ENCODE results near the gene USP21. TPM values are rescaled to one million over a fixed set of nuclear protein-coding genes. Genes with fewer than 3 reads are reported as not detected.

The USP21 gene
- total RNA-seq: 5.8 and 7.3 TPM in 2 replicates

GRCh38 chr1:161159087-161159912 lies at the start of gene USP21:
USP21 (plus strand) TSS chr1:161159500; CDS start chr1:161160641, 1,141 bp downstream.

GRCh38 chr1:161117759-161118581 lies 41.3 kb upstream of the USP21 start, which contains the start of the genes NIT1 and PFDN2:
NIT1 (plus strand) TSS chr1:161118105; CDS start chr1:161118177, 72 bp downstream.
PFDN2 (minus strand) TSS chr1:161118037; CDS start chr1:161118026, 11 bp downstream.

GRCh38 chr1:161132410-161133219 lies 26.7 kb upstream of the USP21 start, which contains the start of gene DEDD:
DEDD (minus strand) TSS chr1:161132667; CDS start chr1:161124462, 8,205 bp downstream.

GRCh38 chr1:161153682-161154337 lies 5.5 kb upstream of the USP21 start, which contains the start of gene UFC1:
UFC1 (plus strand) TSS chr1:161153978; CDS start chr1:161153998, 20 bp downstream.

GRCh38 chr1:161165742-161166668 lies 6.7 kb downstream of the USP21 start, which contains the start of gene PPOX:
PPOX (plus strand) TSS chr1:161166426; CDS start chr1:161166848, 422 bp downstream.

GRCh38 chr1:161177112-161177935 lies 18.0 kb downstream of the USP21 start, which contains the start of gene B4GALT3:
B4GALT3 (minus strand) TSS chr1:161177507; CDS start chr1:161176060, 1,447 bp downstream.

GRCh38 chr1:161198897-161199431 lies 39.7 kb downstream of the USP21 start, which contains the start of gene ADAMTS4:
ADAMTS4 (minus strand) TSS chr1:161199054; CDS start chr1:161198627, 427 bp downstream.

GRCh38 chr1:161201836-161202712 lies 42.8 kb downstream of the USP21 start, which contains the start of gene NDUFS2:
NDUFS2 (plus strand) TSS chr1:161202367; CDS start chr1:161202386, 19 bp downstream.

GRCh38 chr1:161215076-161215475 lies 55.8 kb downstream of the USP21 start, which contains the start of gene FCER1G:
FCER1G (plus strand) TSS chr1:161215295; CDS start chr1:161215322, 27 bp downstream.

Other genes starting within 250 kb of the USP21 start
- 1.4 TPM in 1 of 2 replicates, not detected in the other for gene ITLN2, start 204.7 kb upstream of the USP21 start, total RNA-seq
- gene F11R, start 138.3 kb upstream of the USP21 start, total RNA-seq: 24.7 and 44.3 TPM in 2 replicates
- 19.6 and 41.4 TPM in 2 replicates for gene TSTD1, start 120.5 kb upstream of the USP21 start, total RNA-seq
- 72.7 and 94.5 TPM in 2 replicates for gene USF1, start 113.5 kb upstream of the USP21 start, total RNA-seq
- not detected in 2 replicates for gene ARHGAP30, start 89.6 kb upstream of the USP21 start, total RNA-seq
- gene NECTIN4, start 69.9 kb upstream of the USP21 start, total RNA-seq: 0.19 and 0.56 TPM in 2 replicates
- 0.28 and 0.38 TPM in 2 replicates for gene KLHDC9, start 61.1 kb upstream of the USP21 start, total RNA-seq
- gene PFDN2, start 41.5 kb upstream of the USP21 start, total RNA-seq: 28.8 and 112 TPM in 2 replicates
- gene NIT1, start 41.4 kb upstream of the USP21 start, total RNA-seq: 21.4 and 22.0 TPM in 2 replicates
- 19.2 and 28.8 TPM in 2 replicates for gene DEDD, start 26.8 kb upstream of the USP21 start, total RNA-seq
- 109 and 118 TPM in 2 replicates for gene UFC1, start 5.5 kb upstream of the USP21 start, total RNA-seq
- gene PPOX, start 6.9 kb downstream of the USP21 start, total RNA-seq: 9.3 and 10.0 TPM in 2 replicates
- 20.9 and 27.9 TPM in 2 replicates for gene B4GALT3, start 18.0 kb downstream of the USP21 start, total RNA-seq
- 22.2 and 110 TPM in 2 replicates for gene ADAMTS4, start 39.6 kb downstream of the USP21 start, total RNA-seq
- gene NDUFS2, start 42.9 kb downstream of the USP21 start, total RNA-seq: 147 and 216 TPM in 2 replicates
- gene FCER1G, start 55.8 kb downstream of the USP21 start, total RNA-seq: 0.38 TPM in 1 of 2 replicates, not detected in the other
- gene APOA2, start 64.1 kb downstream of the USP21 start, total RNA-seq: not detected in 2 replicates
- 10.4 and 14.6 TPM in 2 replicates for gene TOMM40L, start 66.6 kb downstream of the USP21 start, total RNA-seq
- not detected in 2 replicates for gene NR1I3, start 78.7 kb downstream of the USP21 start, total RNA-seq
- under 0.01 TPM in 1 of 2 replicates, not detected in the other for gene PCP4L1, start 99.2 kb downstream of the USP21 start, total RNA-seq
- gene MPZ, start 150.5 kb downstream of the USP21 start, total RNA-seq: 1.7 and 2.3 TPM in 2 replicates
- 21.4 and 23.6 TPM in 2 replicates for gene SDHC, start 154.9 kb downstream of the USP21 start, total RNA-seq
- gene CFAP126, start 208.4 kb downstream of the USP21 start, total RNA-seq: not detected in 2 replicates

Data from regular cardiac myocyte (primary cell).